ENCODE measurements around the gene GCA. TPM values are rescaled to one million over a fixed set of nuclear protein-coding genes. Genes with fewer than 3 reads are reported as not detected.

GCA gene
- 10 to 100 TPM; 14.1 to 32.8 (median 29.1) TPM for total RNA-seq
- long read RNA-seq, donor 1, transcript GCA-204 (8 exons, 1,992 nt) = major isoform, 10 of 13 reads
- long read RNA-seq, donor 1, partial matches to known transcripts = 0 of 13 reads
- long read RNA-seq, donor 1, other reads (novel, unspliced or antisense) = 2 of 13 reads
- long read RNA-seq, donor 2, transcript GCA-204 (8 exons, 1,992 nt) = major isoform, 14 of 19 reads
- long read RNA-seq, donor 2, partial matches to known transcripts = 1 of 19 reads
- long read RNA-seq, donor 2, other reads (novel, unspliced or antisense) = 3 of 19 reads

DNA sequence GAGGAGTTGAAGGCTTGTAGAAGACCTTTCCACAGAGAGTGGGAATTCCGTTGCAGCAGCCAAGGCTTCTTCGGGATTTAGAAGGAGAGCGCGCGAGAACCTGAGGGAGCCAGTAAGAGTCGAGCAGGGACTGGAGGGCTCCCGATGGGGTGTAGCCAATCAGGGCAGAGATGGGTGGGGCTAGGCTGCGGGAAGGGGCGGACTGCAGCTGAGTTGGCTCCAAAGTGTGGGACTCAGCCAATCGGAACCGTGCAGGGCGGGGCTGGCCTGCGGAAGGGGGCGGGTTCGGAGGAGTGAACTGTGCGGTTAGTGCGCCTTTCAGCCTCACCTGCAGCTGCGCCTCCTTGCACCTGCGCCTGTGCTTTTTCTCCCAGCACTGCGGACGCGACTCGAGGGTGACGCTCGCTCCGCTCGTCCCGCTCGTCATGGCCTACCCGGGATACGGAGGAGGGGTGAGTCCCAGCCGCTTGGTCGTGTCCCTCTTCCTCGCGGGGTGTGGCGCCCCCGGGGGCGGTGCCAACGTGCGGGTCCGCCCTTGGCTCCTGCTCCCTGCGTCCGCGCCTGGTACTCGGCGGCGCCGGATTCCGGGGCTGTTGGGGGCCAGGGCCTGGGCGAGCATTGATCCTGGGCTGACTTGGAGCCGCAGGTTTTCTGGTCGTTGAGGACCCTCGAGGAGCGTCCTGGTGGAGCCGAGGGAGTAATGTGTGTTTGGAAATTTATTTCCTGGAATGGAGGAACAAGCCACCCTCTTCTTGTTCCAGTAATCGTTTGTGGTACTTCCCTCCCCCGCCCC lies at the start of gene GCA:
GCA (plus strand) TSS at position 309 of the 793 bp plus-strand sequence; CDS start at position 426, 117 bp downstream.
- Histone ChIP-seq H3K36me3 (ENCODE audit: low read depth) (no peaks in the 10 kb centered on the region), H3K9me3 (no peaks in the 10 kb centered on the region), H3K4me1 (ENCODE audit: low read depth) (no peaks in the 10 kb centered on the region), H3K4me3 (peak within 1 kb of the TSS; percentile 56)
- intact Hi-C loops (cut with DNase I, micrococcal nuclease) = no loop called here
- peak; percentile 98 to 99 (median 99) for DNase-seq
- no peak for TF ChIP-seq CTCF (IDR thresholded peaks at IDR 0.05)
- peak; percentile 99 for ATAC-seq

DNA sequence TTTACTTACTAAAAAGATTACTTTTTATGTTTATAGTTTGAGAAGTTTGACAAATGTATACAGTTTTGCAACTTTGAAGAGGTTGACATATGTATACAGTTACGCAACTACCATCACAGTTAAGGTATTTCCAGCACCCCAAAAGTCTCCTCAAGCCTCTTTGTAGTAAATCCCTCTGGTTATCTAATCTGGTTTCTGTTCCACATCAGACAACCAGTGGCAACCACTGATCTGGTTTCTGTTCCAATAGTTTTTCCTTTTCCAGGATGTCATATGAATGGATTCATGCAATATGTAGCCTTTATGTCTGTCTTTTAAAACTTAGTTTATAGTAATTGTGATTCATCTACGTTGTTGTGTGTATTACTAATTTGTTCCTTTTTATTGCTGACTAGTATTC lies 48.9 kb upstream of the GCA start:
- no peaks in the 10 kb centered on the region for H3K9me3 ChIP-seq
- H3K4me3 ChIP-seq = no peak overlapping the region
- TF ChIP-seq CTCF (IDR thresholded peaks at IDR 0.05) = no peak
- no peaks in the 10 kb centered on the region for H3K36me3 ChIP-seq (ENCODE audit: low read depth)
- intact Hi-C loops (cut with DNase I, micrococcal nuclease) = loop anchor here (5.0 to 10.0 kb wide), 3 partner anchors 70 to 143 kb away; partner anchors contain the start of gene GCG (in 1 of the 2)
- ATAC-seq (no peak), DNase-seq (no peak)
- H3K4me1 ChIP-seq (ENCODE audit: low read depth) = no peaks in the 10 kb centered on the region

DNA sequence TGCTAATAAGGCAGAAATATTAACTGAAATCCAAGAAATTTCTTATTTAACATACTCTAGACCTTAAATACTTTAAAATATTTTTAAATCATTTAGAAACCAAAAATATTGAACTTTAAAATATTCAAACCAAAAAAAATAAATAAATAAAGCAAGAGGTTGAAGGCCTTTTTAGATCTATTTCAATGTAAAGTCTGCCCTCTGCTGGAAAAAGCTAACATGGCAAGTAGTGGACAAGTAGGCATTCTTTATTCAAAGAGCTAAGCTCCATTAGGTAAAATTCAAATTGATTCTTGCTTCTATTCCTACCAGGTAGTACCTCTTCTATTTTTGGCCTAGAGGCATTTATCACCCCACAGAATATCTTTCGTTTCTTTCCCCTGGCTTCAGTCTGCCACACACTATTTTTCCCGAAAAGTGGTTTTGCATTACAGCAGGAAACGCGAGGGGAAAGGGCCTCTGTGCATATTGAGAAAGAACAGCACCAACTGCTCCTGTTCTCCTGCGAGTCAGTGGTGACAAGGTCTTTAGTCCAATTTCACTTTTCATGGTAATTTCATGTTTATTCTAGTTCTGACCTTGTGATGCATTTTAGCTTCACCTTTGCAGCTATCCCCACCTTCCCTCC lies 45.9 kb upstream of the GCA start:
- intact Hi-C loops (cut with DNase I, micrococcal nuclease) = loop anchor here (5.0 to 10.0 kb wide), 3 partner anchors 73 to 146 kb away; partner anchors contain the start of gene GCG (in 1 of the 2)
- TF ChIP-seq CTCF (IDR thresholded peaks at IDR 0.05) = peak; percentile 54
- H3K9me3 ChIP-seq = no peaks in the 10 kb centered on the region
- H3K4me3 ChIP-seq = no peak overlapping the region
- no peaks in the 10 kb centered on the region for H3K36me3 ChIP-seq (ENCODE audit: low read depth)
- DNase-seq (peak in 1 of 3 donors; percentile 95), ATAC-seq (peak; percentile 70)
- no peaks in the 10 kb centered on the region for H3K4me1 ChIP-seq (ENCODE audit: low read depth)

GRCh38 chr2:162298669-162299335 lies 45.1 kb upstream of the GCA start:
- Histone ChIP-seq H3K9me3 (no peaks in the 10 kb centered on the region), H3K36me3 (ENCODE audit: low read depth) (no peaks in the 10 kb centered on the region), H3K4me3 (no peak overlapping the region), H3K4me1 (ENCODE audit: low read depth) (no peaks in the 10 kb centered on the region)
- ATAC-seq = no peak
- DNase-seq = peak in 1 of 3 donors; percentile 15
- no peak for TF ChIP-seq CTCF (IDR thresholded peaks at IDR 0.05)
- intact Hi-C loops (cut with DNase I, micrococcal nuclease) = loop anchor here (5.0 to 10.0 kb wide), 3 partner anchors 74 to 147 kb away; partner anchors contain the start of gene GCG (in 1 of the 2)

- no peak for ATAC-seq
- intact Hi-C loops (cut with DNase I, micrococcal nuclease) = no loop called here
- no peak for TF ChIP-seq CTCF (IDR thresholded peaks at IDR 0.05)
Observed at GRCh38 chr2:162300266-162300665, 43.7 kb upstream of the GCA start.

More at GRCh38 chr2:162300266-162300665, 43.7 kb upstream of the GCA start:
- Histone ChIP-seq H3K9me3 (no peaks in the 10 kb centered on the region), H3K36me3 (ENCODE audit: low read depth) (no peaks in the 10 kb centered on the region), H3K4me1 (ENCODE audit: low read depth) (no peaks in the 10 kb centered on the region), H3K4me3 (no peak overlapping the region)
- no peak for DNase-seq

All from mucosa of descending colon (tissue), 3 donors.